H9 (cell line): ENCODE data around the gene NFATC2IP. TPM values are rescaled to one million over a fixed set of nuclear protein-coding genes. Genes with fewer than 3 reads are reported as not detected.
"Not testable (repeated sequence)": the region's sequence is repeated elsewhere in the genome, so short reads cannot be mapped to it uniquely, and the experiment has no call there.

Experiments
- DNase-seq: peaks from one replicate; pipeline ENCODE4 v3.0.0-alpha.2; 2017
- H2AFZ ChIP-seq: one replicate; pipeline ENCODE4 v1.6.1; 2013; ENCODE audit warnings: mild to moderate bottlenecking, low read length, control low read depth, moderate library complexity
- H2AK5ac ChIP-seq: 2 replicates; pipeline ENCODE4 v1.6.1; 2013; ENCODE audit warnings: low read length, control low read depth, mixed read lengths; ENCODE audit not compliant: insufficient read length
- H2BK120ac ChIP-seq: one replicate; pipeline ENCODE4 v1.6.1; 2013; ENCODE audit warnings: low read depth, mild to moderate bottlenecking, low read length, control low read depth, inconsistent platforms; ENCODE audit not compliant: poor library complexity, severe bottlenecking
- H2BK12ac ChIP-seq: 2 replicates; pipeline ENCODE4 v1.6.1; 2013; ENCODE audit warnings: low read length, control low read depth, mixed read lengths, low read depth; ENCODE audit not compliant: insufficient read length
- H2BK15ac ChIP-seq: 2 replicates; pipeline ENCODE4 v1.6.1; 2013; ENCODE audit warnings: low read depth, low read length, control low read depth
- H2BK20ac ChIP-seq: one replicate; pipeline ENCODE4 v1.6.1; 2013; ENCODE audit warnings: low read depth, mild to moderate bottlenecking, low read length, control low read depth, inconsistent platforms; ENCODE audit not compliant: poor library complexity, severe bottlenecking
- H2BK5ac ChIP-seq: 2 replicates; pipeline ENCODE4 v1.6.1; 2013; ENCODE audit warnings: low read length, control low read depth, mixed read lengths; ENCODE audit not compliant: insufficient read length
- H3K14ac ChIP-seq: 2 replicates; pipeline ENCODE4 v1.6.1; 2013; ENCODE audit warnings: low read length, control low read depth; ENCODE audit not compliant: insufficient read depth
- H3K18ac ChIP-seq: 2 replicates; pipeline ENCODE4 v1.6.1; 2013; ENCODE audit warnings: low read depth, mild to moderate bottlenecking, mixed read lengths, low read length, control low read depth; ENCODE audit not compliant: insufficient read length
- H3K23ac ChIP-seq: 2 replicates; pipeline ENCODE4 v1.6.1; 2013; ENCODE audit warnings: low read length, control low read depth, mixed read lengths, low read depth; ENCODE audit not compliant: insufficient read length
- H3K23me2 ChIP-seq: 2 replicates; pipeline ENCODE4 v1.6.1; 2013; ENCODE audit warnings: low read depth, mild to moderate bottlenecking, mixed read lengths, low read length, control low read depth; ENCODE audit not compliant: insufficient read length, poor library complexity, severe bottlenecking
- H3K27ac ChIP-seq: 2 replicates; pipeline ENCODE4 v1.5.1; 2013; ENCODE audit warnings: low read length, control low read depth, mixed read lengths, low read depth; ENCODE audit not compliant: insufficient read length
- H3K27me3 ChIP-seq: 2 replicates; pipeline ENCODE4 v1.6.1; 2013; ENCODE audit warnings: low read length, control low read depth, inconsistent platforms; ENCODE audit not compliant: insufficient read depth
- H3K4ac ChIP-seq: 2 replicates; pipeline ENCODE4 v1.6.1; 2013; ENCODE audit warnings: low read depth, mild to moderate bottlenecking, control low read depth, inconsistent platforms, low read length, moderate library complexity
- H3K4me1 ChIP-seq: 2 replicates; pipeline ENCODE4 v1.6.1; 2013; ENCODE audit warnings: low read length, control low read depth, inconsistent platforms; ENCODE audit not compliant: insufficient read depth
- H3K4me2 ChIP-seq: 2 replicates; pipeline ENCODE4 v1.6.1; 2013; ENCODE audit warnings: low read length, control low read depth, mixed read lengths; ENCODE audit not compliant: insufficient read length, insufficient read depth
- H3K56ac ChIP-seq: 2 replicates; pipeline ENCODE4 v1.6.1; 2013; ENCODE audit warnings: low read depth, mild to moderate bottlenecking, mixed read lengths, low read length, control low read depth; ENCODE audit not compliant: insufficient read length
- H3K79me1 ChIP-seq: 2 replicates; pipeline ENCODE4 v1.6.1; 2013; ENCODE audit warnings: low read depth, mild to moderate bottlenecking, moderate library complexity, low read length, control low read depth, inconsistent platforms; ENCODE audit not compliant: insufficient read depth, poor library complexity, severe bottlenecking
- H3K79me2 ChIP-seq: 2 replicates; pipeline ENCODE4 v1.6.1; 2013; ENCODE audit warnings: low read length, control low read depth, inconsistent platforms; ENCODE audit not compliant: insufficient read depth
- H3K9ac ChIP-seq: 2 replicates; pipeline ENCODE4 v1.6.1; 2013; ENCODE audit warnings: low read length, control low read depth, mixed read lengths; ENCODE audit not compliant: insufficient read length; ENCODE audit errors: extremely low read depth
- H3K9me3 ChIP-seq: one replicate; pipeline ENCODE4 v1.6.1; 2013; ENCODE audit warnings: low read depth, low read length, inconsistent platforms; ENCODE audit not compliant: control insufficient read depth
- H3T11ph ChIP-seq: one replicate; pipeline ENCODE4 v1.6.1; 2013; ENCODE audit warnings: mild to moderate bottlenecking, low read length, control low read depth, inconsistent platforms
- H4K20me1 ChIP-seq: one replicate; pipeline ENCODE4 v1.6.1; 2013; ENCODE audit not compliant: control insufficient read depth, insufficient read length, insufficient read depth
- H4K5ac ChIP-seq: 2 replicates; pipeline ENCODE4 v1.6.1; 2013; ENCODE audit warnings: low read depth, mild to moderate bottlenecking, mixed read lengths, low read length, control low read depth; ENCODE audit not compliant: insufficient read length
- H4K8ac ChIP-seq: replicated peaks from 2 replicates; pipeline ENCODE4 v1.6.1; 2013; ENCODE audit warnings: low read length, control low read depth, mixed read lengths, low read depth; ENCODE audit not compliant: insufficient read length
- H4K91ac ChIP-seq: 2 replicates; pipeline ENCODE4 v1.6.1; 2013; ENCODE audit warnings: low read depth, mild to moderate bottlenecking, moderate library complexity, mixed read lengths, low read length, control low read depth; ENCODE audit not compliant: insufficient read length
- H3K27ac Mint-ChIP-seq, 3 experiments: 2 replicates in 2 of 3; 3 replicates in 1 of 3; pipeline ENCODE4 v1.8.0; 2020 to 2021; ENCODE audit warnings: mixed read lengths in 3 of 3, mild to moderate bottlenecking in 1 of 3, moderate library complexity in 1 of 3
- H3K27me3 Mint-ChIP-seq: 2 replicates; pipeline ENCODE4 v1.8.0; 2021; ENCODE audit warnings: low read depth, mild to moderate bottlenecking, moderate library complexity, mixed read lengths
- H3K36me3 Mint-ChIP-seq, 3 experiments: 2 replicates in 2 of 3; 3 replicates in 1 of 3; pipeline ENCODE4 v1.8.0; 2020 to 2021; ENCODE audit warnings: low read depth in 3 of 3, mixed read lengths in 3 of 3; ENCODE audit not compliant: insufficient read depth in 1 of 3
- H3K4me1 Mint-ChIP-seq, 2 experiments: 2 replicates each; pipeline ENCODE4 v1.8.0; 2020; ENCODE audit warnings: mixed read lengths in 2 of 2
- H3K4me3 Mint-ChIP-seq, 2 experiments: 2 replicates in 1 of 2; 3 replicates in 1 of 2; pipeline ENCODE4 v1.8.0; 2020 to 2021; ENCODE audit warnings: mild to moderate bottlenecking in 2 of 2, mixed read lengths in 2 of 2, moderate library complexity in 1 of 2
- H3K9me3 Mint-ChIP-seq, 2 experiments: 2 replicates in 1 of 2; 3 replicates in 1 of 2; pipeline ENCODE4 v1.8.0; 2020; ENCODE audit warnings: mild to moderate bottlenecking in 2 of 2, mixed read lengths in 2 of 2, moderate library complexity in 1 of 2
- CTCF ChIP-seq: fragments of 200-600 bp; sonication (generic); conservative IDR thresholded peaks from 3 replicates; pipeline ENCODE4 v1.8.0; 2021; ENCODE audit warnings: antibody characterized with exemption, mild to moderate bottlenecking
- WGBS: extraction: QIAGEN DNeasy Blood & Tissue Kit; methylation state at CpG from one replicate; pipeline ENCODE4 v1.1.7; 2013; ENCODE audit warnings: missing lambda C conversion rate, low lambda C conversion rate, mixed read lengths; ENCODE audit not compliant: insufficient read length; ENCODE audit errors: extremely low coverage; 5-methylcytosine and 5-hydroxymethylcytosine counted together
- total RNA-seq: library from RNA; stranded (reverse); gene quantifications from 2 replicates; pipeline ENCODE4 v1.2.1, GENCODE V29; 2021

NFATC2IP gene
- total RNA-seq, 1 experiment from 2014 or later = 73.8 TPM

- Histone ChIP-seq H2AK5ac (no peak overlapping the region), H4K8ac (no peak overlapping the region), H3K23me2 (no peaks in the 10 kb centered on the region), H2BK5ac (no peak overlapping the region), H3K23ac (no peak overlapping the region), H3K27ac (no peak overlapping the region), H3K9ac (no peak overlapping the region), H3K18ac (no peak overlapping the region), H3K56ac (no peak overlapping the region), H4K91ac (no peak overlapping the region), H3K14ac (no peak overlapping the region), H2BK120ac (no peak overlapping the region), H2AFZ (no peak overlapping the region), H3T11ph (no peak overlapping the region), H2BK12ac (no peak overlapping the region), H3K79me1 (no peaks in the 10 kb centered on the region), H3K4me1 (no peaks in the 10 kb centered on the region), H3K27me3 (no peaks in the 10 kb centered on the region), H3K4me2 (no peak overlapping the region), H2BK15ac (no peak overlapping the region), H3K4ac (no peak overlapping the region), H4K5ac (no peak overlapping the region), H4K20me1 (no peaks in the 10 kb centered on the region), H3K79me2 (no peaks in the 10 kb centered on the region), H3K9me3 (no peaks in the 10 kb centered on the region), H2BK20ac (no peak overlapping the region)
- no peak for TF ChIP-seq CTCF
- H3K9me3 Mint-ChIP-seq = no peaks in the 10 kb centered on the region
- peaks cover 14 to 39% (median 38%) of the 10 kb centered on the region in 3 experiments; a peak in 6 of 7 replicates for H3K36me3 Mint-ChIP-seq
- no peaks in the 10 kb centered on the region; the same call in 1 of the 2 replicates for H3K27me3 Mint-ChIP-seq
- no peak overlapping the region for H3K27ac Mint-ChIP-seq
- no CpG with 5 or more reads among the region's 4 CpGs for WGBS
- H3K4me3 Mint-ChIP-seq = no peak overlapping the region
- no peak for DNase-seq
- no peaks in the 10 kb centered on the region for H3K4me1 Mint-ChIP-seq
These were observed 16.4 kb downstream of the NFATC2IP start for GRCh38 chr16:28967156-28967555.

- H3K4me1 ChIP-seq, H3K9me3 ChIP-seq, H3K23me2 ChIP-seq, H3K27me3 ChIP-seq, H4K8ac ChIP-seq, H3K79me2 ChIP-seq, H2BK5ac ChIP-seq, H4K20me1 ChIP-seq, H4K5ac ChIP-seq, H3K4me1 Mint-ChIP-seq, H2BK15ac ChIP-seq, H2BK12ac ChIP-seq, H2AK5ac ChIP-seq, H4K91ac ChIP-seq, H3K4ac ChIP-seq, H3K4me2 ChIP-seq, H3K27me3 Mint-ChIP-seq, H3K14ac ChIP-seq, H3K9me3 Mint-ChIP-seq, H3K79me1 ChIP-seq, H2BK120ac ChIP-seq, H3K9ac ChIP-seq, H3K56ac ChIP-seq, DNase-seq, H3K18ac ChIP-seq, H2BK20ac ChIP-seq, H3T11ph ChIP-seq, H3K23ac ChIP-seq, H2AFZ ChIP-seq, H3K27ac ChIP-seq, H3K4me3 Mint-ChIP-seq: not testable (repeated sequence)
- no CpG with 5 or more reads among the region's 2 CpGs for WGBS
- H3K36me3 Mint-ChIP-seq = peaks cover 2 to 13% (median 13%) of the 10 kb centered on the region in 3 experiments
- peak overlapping the region in 1 of 3 experiments; percentile 52; a peak in 2 of 7 replicates for H3K27ac Mint-ChIP-seq
These were observed 19.0 kb downstream of the NFATC2IP start for GRCh38 chr16:28969696-28970095.
